Activated T-cell treated with anti-CD3 and anti-CD28 coated beads, Interleukin-2, amount 50 U/mL, for 48 hours (primary cell): ENCODE results near the gene TMEM63A.
A peak's percentile ranks its signal among the peaks of the same experiment; 100 is the strongest.

Experiments used
- DNase-seq, 2 experiments: peaks; one replicate each; pipeline ENCODE4 v3.0.0-alpha.2; 2020

TMEM63A gene

GRCh38 chr1:225883616-225884265 is 1.6 kb upstream of the TMEM63A start:
- DNase-seq: no peak

DNA sequence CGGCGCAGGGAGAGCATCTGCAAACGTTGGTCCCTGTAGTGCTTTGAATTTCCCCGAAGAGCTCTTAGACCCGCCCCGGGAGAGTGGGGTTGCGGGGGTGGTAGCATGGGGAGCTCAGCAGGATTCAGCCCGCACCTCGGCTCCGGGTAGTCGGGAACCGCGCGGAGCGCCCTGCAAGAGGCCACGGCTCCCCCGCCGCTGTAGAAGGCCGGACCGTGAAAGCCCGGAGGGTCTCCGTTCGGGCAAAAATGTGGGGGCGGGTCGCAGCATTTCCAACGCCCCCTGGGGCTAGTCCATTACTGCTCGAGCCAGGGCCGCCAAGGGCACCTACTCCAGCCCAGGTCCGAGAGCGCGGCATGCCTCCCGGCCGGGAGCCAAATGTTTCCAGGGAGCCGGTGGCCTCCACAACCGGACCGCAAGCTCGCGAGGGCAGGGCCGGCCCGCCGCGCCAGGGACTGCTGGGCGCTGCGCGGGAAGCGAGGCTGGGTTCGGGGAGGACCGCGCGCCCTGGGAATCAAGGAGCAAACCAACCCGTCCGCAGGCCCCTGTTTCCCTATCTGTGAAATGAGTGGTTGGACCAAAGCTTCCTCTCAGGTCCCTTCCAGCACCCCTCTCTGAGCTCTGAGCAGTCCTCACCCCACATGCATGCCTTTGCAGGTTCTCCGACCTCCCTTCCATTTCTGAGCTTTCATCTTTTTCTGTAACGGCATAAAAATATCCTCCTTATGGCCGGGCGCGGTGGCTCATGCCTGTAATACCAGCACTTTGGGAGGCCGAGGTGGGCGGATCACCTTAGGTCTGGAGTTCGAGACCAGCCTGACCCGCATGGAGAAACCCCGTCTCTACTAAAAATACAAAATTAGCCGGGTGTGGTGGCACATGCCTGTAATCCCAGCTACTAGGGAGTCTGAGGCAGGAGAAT is 775 bp upstream of the TMEM63A start:
- DNase-seq: peak; percentile 60

DNA sequence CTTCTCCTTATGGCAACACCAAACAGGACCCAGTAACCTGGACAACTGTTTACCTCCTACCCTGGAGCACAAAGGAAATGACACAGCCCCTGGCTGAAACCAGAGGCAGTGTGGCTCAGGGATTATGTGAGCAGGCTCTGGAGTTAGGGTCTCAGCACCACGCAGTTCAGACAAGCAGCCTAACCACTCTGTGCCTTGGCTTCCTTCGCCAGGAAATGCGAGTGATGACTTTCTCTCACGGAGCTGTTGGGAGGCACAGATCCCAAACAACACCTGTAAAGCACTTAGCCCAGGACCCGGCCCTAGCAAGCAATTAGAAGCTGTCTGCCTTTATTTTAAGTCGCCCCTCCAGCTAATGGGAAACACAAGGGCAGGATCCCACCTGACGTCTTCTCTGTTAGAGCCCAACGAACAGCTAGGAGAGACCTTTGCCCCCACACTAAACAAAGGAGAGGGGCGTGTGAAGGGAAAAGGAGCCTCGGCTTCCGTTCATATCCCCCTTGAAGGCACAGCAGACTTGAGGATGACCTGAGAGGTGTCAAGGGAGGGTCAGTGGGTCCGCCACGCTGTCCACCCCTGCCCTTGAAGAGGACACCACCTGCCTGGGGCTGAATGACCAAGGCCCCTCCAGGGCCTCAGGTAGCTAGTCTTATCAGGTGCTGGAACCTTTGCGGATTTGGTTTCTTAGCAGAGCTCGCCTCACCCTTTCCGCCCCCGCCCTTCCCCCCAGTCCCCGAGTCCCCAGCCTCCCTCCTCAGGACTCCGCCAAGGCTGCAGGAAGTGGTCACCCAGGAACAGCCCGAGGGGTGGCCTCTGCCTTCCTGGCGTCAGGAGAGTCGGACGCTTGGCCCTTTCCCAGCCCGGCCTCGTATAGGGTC is 860 bp downstream of the TMEM63A start:
- peak; percentile 61 to 66 for DNase-seq

GRCh38 chr1:225880636-225881035 is 1.5 kb downstream of the TMEM63A start:
- no peak for DNase-seq

GRCh38 chr1:225880222-225880588 is 2.0 kb downstream of the TMEM63A start:
- no peak for DNase-seq

GRCh38 chr1:225879521-225880221 is 2.5 kb downstream of the TMEM63A start:
- DNase-seq: no peak

DNA sequence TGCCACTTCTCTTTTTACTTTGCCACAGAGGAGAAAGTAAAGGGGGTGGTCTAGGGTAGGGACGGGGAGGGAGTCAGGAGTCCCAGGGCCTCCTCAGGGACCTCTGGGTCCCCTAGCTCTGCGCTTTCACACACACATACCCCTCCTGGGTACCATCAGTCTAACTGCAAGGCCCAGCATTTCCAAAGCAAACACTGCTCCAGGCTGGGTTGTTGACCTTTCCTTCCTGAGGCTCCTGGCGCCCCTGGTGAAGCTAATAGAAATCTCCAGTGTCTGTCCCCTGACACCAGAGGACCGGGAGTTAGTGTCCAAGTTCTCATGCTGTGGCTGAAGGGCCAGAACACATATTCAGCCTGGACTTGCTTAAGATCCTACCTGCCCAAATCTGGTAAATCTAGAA is 3.9 kb downstream of the TMEM63A start:
- no peak for DNase-seq

DNA sequence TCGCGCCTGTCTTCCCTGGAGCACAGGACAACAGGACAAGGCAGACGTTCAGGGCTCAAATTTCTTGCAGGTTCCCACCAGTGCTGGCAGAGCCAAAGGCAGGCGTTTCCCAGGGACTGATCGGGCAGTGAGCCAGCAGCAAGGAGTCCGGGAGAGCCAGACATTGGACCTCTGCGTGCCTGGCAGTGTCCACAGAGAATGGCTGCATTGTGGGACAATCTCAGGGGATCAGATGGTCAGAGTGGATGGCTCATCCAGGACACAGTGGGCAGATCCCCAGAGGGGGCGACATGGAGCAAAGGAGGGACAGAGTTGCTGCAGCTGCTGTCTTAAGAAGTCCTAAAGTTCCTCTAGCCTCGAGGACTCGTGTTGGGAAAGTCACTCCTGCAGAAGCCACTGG is 4.6 kb downstream of the TMEM63A start:
- DNase-seq: peak in 1 of 2 experiments; percentile 44

DNA sequence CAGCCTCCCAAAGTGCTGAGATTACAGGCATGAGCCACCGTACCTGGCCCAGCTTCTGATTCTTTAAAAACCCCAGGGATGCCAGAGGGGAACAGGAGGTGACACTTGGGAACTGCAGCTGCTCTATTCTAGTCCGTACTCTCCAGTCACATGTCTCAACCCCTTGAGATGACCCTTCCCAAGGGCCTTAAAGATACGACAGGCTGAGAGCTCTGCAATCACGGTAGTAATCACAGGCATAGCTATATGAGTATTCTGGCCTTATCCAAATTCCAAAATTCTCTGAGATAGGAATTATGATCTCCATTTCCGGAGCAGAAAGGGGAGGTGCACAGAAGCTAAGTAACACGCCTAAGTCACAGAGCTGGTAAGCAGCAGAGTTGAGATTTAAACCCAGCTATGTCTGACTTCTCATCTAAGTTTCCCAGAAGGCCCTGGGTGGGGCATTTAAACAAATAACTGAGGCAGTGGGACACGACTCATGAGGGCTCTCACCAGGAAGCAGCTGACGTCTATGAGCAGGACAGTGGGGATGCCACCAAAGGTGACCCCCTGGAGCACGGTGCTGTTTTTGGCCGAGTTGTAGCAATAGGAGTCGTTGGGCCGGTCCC is 5.2 kb downstream of the TMEM63A start:
- no peak for DNase-seq

DNA sequence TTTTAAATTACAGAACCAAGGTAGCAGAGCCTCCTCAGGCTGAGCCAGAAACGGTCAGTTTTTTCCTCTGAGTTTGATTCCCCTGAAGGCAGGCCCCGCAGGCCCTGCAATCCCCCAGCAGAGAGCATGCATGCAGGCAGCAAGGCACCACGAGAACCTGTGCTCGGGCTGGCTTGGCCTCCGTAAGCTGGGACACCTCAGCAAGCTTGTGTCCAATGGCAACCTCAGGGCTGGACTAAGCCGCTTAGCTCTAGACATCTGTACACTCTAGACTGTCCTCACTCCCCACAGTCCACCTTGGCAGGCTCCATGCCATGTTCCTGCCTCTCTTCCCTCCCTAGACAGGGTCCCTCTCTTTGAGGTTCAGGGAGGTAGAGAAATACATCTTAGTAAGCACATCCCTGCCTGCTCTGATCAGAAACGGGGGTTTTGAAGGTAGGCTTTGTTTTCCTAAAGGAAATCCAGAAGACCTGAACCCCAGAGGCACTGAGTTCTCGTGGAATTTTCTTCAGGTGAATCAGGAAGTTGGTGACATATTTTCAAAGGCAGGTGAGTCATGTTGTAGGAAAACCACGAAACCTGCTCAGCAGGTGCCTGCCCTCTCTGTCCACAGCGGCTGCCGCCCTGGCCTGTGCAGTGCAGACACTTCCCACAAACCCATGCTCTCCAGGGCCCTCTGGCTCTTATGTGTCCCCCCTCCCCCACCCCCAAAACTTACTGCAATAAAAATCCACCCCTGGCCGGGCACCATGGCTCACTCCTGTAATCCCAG is 7.0 kb downstream of the TMEM63A start:
- DNase-seq: no peak

DNA sequence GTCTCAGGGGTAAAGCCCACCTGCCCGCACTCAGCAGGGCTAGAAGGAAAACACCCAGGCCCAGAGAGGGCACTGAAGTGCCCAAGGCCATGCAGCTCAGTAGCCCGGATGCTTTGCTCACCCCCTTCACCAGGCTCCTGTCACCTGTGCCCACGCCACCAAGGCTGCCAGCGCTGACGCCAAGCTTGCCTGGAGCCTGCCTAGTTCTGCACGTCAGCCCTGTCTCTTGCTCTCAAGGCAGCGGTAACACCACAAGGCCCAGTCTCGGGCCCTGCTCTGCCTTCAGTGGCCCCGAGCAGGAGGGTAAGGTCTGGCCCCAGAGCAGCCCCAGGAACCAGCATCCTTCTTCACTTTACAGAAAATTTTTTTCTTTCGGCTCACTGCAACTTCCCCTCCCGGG is 7.7 kb downstream of the TMEM63A start:
- DNase-seq: no peak

GRCh38 chr1:225873281-225873850 is 8.8 kb downstream of the TMEM63A start:
- DNase-seq: no peak

- no peak for DNase-seq
Observed at GRCh38 chr1:225872075-225872430, 10.1 kb downstream of the TMEM63A start.

DNA sequence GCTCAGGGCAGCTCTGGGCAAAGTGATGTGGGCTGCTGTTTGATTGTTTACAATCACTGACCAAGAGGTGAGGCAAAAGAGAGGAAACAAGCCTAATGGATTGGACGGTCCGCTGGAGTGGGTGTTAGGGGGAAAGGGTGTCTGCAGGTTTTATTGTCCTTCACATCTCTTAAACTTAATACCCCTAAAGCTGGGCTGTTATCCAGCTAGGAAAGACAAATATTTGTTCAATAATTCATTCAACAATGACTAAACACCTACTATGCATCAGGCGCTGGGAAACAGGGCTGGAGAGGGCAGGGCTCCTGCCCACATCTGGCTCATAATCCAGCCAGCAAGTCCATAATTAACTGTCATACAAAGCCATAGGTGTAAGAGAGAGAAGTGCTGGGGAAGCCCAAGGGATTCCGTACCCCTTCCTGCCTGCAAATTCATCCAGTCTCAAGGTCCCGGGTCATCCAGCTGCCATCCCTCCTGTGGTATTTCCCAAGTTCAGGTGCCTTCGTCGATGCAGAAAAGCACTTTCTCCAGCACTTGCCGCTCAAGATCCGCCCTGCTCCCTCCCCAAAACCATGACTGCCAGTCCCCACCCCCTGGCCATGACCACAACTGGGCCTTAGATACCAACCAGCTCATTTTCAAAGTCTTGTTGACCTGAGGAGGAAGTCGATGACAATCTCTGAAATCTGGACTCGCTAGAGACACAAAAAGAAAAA is 10.7 kb downstream of the TMEM63A start:
- no peak for DNase-seq

- no peak for DNase-seq
Observed at GRCh38 chr1:225870911-225871310, 11.3 kb downstream of the TMEM63A start.

- no peak for DNase-seq
Observed at GRCh38 chr1:225868631-225869330, 13.4 kb downstream of the TMEM63A start.

DNA sequence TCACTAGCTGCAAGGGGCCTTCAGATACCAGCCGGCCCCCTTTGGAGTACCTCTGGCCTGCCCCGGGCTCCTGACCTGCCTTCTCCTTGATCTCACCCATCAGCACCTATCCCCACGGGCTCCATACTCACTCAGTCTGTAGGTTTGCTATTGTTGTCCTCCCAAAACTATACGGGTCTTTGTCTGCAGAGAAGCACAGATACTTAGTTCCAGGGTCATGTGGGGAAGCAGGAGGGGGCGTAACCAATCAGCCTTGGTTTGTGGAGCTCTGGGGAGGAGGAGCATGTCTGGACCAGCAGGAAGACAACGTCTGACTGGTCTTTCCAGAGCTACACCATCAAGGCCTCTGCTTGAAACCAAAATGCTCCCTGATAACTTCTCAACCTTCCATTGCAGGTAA is 15.2 kb downstream of the TMEM63A start:
- DNase-seq: no peak

GRCh38 chr1:225866061-225866837 is 15.9 kb downstream of the TMEM63A start:
- DNase-seq: peak; percentile 77 to 81

DNA sequence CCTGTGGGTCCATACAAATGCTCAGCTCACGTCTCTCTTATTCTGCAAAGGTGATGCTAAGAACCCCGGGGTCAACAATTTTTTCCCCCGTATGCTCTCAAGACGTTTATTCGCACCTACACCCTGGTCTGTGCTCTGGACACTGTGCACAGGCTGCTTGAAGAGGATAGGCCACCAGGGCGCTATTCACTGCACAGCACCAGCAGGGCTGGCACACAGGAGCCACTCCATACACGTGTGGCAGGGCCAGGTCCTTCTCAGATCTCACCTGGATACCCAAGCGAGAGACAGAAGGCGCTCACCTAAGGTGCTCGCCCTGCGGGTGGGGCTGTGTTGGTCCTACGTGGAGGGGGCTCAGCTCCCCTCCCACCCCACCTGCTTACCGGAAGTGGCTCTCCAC is 16.7 kb downstream of the TMEM63A start:
- DNase-seq: no peak
